Measurements from ENCODE around the gene GRID2.
"Not testable (repeated sequence)": the region's sequence is repeated elsewhere in the genome, so short reads cannot be mapped to it uniquely, and the experiment has no call there.

GRID2 gene

DNA sequence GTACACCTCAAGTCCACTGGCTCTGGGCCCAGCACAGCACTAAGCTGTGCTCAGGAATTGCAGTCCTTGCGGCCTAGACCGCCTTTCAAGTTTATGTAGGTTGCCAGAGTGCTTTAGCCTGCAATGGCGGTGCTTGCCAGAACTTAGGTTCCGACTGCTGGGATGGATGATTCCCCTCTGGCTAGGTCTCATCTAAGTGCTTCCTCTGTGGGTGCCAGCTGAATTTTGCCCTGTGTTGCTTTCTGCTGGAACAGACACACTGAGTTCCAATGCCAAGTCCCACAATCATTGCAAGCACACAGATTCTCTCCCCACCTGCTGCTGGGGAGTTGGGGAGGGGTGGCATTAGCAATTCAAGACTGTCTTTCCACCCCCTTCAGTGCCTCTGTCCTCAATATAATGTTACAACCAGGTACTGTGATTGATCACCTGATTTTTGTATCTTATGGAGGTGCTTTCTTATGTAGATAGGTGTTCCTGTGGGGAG lies 129.5 kb downstream of the GRID2 start:
- no peak for DNase-seq (ENCODE audit: low read depth in 2 of 2, low spot score in 1 of 2)

DNA sequence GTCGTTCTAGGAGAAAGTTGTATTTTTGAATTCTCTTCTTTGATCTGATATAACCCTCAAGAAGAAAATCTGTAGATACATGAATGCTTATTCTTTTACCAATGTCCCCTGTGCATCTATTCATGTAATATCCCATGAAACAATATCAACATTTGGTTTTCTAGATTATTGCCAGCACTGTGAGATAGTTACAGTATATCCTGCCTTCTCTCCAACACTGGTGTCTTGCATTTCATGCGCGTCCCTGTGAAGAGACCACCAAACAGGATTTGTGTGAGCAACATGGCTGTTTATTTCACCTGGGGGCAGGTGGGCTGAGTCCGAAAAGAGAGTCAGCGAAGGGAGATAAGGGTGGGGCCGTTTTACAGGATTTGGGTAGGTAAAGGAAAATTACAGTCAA lies 135.0 kb downstream of the GRID2 start:
- DNase-seq (ENCODE audit: low read depth in 2 of 2, low spot score in 1 of 2) = not testable (repeated sequence)

DNA sequence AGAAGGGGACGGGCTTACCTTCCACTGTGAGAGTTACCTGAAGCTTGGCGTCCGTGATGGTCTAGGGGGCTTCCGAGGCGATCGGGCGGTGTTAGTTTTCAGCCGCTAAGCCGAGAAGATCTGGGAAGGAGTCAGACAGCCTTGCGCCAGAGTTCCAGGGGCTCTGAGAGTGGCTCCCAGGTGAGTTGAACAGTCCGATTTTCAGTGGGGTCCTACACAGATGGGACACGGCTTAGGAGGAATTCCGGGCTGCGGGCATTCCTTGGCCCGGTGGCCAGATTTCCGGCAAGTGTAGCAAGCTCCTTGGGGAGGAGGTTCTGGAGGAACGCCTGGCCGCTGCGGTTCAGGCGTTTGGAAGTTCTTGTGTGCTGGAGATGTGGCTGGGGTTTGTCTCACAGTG lies 138.4 kb downstream of the GRID2 start:
- not testable (repeated sequence) for DNase-seq (ENCODE audit: low read depth in 2 of 2, low spot score in 1 of 2)

- not testable (repeated sequence) for DNase-seq (ENCODE audit: low read depth in 2 of 2, low spot score in 1 of 2)
Measured at GRCh38 chr4:92444143-92444843, 140.5 kb downstream of the GRID2 start.

DNA sequence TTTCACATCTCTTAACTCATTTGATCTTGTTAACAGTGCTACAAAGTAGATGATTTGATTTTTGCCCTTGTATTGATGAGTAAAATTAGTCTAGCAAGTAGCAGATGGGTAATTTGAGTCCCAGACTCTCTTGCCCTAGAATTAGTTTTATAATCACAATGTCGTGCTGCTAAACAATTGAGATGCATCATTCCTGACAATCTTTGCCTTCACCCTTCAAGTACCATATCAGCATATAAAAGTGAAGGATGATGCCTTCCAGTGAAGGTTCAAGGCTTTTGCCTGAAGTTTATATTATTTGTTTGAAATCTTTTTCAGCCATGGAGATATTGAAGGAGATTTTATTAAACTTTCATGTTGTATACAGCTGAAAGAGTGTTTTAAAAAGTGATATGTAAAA lies 141.4 kb downstream of the GRID2 start:
- DNase-seq (ENCODE audit: low read depth in 2 of 2, low spot score in 1 of 2) = no peak

DNA sequence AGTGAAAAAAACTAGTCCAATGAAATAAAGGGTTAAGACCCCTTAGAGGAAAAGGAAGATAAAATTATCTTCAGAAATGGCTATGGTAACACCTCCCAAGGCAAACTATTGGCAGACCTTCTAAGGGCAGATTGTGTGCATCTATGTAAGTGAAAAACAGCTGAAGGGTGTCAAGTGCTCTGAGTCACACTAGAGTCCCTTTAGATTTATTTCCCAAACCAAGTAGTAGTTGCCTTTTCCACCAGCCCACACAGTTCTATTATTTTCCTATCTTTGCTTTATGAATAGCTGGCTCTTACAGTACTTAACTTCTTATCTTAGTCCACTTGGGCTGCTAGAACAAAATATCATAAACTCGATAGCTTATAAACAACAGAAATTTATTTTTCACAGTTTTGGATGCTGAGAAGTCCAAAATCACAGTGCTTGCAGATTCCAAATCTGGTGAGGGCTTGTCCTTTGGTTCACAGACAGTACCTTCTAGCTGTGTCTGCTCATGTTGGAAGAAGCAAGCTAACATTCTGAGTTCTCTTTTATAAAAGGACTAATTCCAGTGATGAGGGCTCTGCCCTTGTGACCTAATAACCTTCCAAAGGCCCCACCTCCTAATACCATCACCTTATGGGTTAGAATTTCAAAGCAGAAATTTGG lies 143.6 kb downstream of the GRID2 start:
- no peak for DNase-seq (ENCODE audit: low read depth in 2 of 2, low spot score in 1 of 2)

GRCh38 chr4:92448176-92448575 lies 144.4 kb downstream of the GRID2 start:
- not testable (repeated sequence) for DNase-seq (ENCODE audit: low read depth in 2 of 2, low spot score in 1 of 2)

- no peak for DNase-seq (ENCODE audit: low read depth in 2 of 2, low spot score in 1 of 2)
Measured at GRCh38 chr4:92450694-92451093, 146.9 kb downstream of the GRID2 start.

- DNase-seq (ENCODE audit: low read depth in 2 of 2, low spot score in 1 of 2) = no peak
Measured at GRCh38 chr4:92451782-92452181, 148.0 kb downstream of the GRID2 start.

DNA sequence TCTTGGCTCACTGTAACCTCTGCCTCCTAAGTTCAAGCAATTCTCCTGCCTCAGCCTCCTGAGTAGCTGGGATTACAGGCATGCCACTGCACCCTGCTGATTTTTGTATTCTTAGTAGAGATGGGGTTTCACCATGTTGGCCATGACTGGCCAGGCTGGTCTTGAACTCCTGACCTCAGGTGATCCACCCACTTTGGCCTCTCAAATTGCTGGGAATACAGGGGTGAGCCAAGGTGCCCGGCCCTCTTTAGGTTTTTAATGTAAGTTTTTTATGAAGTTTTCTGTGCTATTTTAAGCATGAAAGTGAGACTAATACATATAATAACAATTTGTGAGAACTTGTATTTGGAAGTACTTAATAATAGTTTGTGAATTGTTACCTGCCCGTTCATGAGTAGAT lies 148.6 kb downstream of the GRID2 start:
- not testable (repeated sequence) for DNase-seq (ENCODE audit: low read depth in 2 of 2, low spot score in 1 of 2)

DNA sequence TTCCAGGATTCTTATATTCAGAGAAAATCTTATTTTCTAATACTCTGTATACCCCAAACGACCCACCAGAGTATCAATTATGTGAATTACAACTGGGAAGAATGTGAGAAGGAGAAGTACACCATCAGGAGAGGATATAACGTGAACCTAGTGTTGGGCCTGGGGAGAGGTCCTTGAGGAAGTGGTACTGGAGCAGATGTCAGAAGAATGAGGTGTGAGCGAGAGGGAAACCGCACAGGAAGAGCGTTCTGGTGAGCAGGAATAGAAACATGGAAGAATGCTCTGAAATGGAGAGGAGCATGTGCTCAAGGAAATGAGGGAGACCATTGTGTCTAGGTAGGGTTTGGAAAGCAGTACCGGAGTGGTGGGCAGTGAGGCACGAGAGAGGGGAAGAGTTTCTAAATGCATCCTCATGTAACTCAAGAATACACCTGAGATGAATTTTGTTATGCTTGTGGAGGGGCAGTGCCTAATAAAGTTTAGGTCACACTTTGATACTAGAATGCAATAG lies 151.6 kb downstream of the GRID2 start:
- no peak for DNase-seq (ENCODE audit: low read depth in 2 of 2, low spot score in 1 of 2)

DNA sequence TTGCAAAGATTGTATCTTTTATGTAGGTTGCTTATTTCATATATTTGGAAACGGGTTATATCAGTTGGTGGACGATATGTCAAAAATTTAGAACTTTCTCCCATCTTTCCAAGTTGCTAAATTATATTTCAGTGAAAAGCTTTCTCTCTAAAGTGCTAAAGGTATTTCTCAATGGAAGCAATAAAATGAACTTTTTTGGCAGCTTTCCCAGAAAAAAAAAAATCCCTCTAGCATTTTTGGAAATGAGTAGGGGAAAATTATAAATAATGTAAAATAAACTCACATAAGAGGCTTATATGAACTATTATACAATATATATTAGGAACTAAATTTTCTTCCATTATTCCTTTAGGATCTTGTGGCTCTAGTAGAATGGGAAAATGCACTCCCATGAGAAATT lies 152.2 kb downstream of the GRID2 start:
- no peak for DNase-seq (ENCODE audit: low read depth in 2 of 2, low spot score in 1 of 2)

- DNase-seq (ENCODE audit: low read depth in 2 of 2, low spot score in 1 of 2) = no peak
Measured at GRCh38 chr4:92461732-92462131, 158.0 kb downstream of the GRID2 start.

DNA sequence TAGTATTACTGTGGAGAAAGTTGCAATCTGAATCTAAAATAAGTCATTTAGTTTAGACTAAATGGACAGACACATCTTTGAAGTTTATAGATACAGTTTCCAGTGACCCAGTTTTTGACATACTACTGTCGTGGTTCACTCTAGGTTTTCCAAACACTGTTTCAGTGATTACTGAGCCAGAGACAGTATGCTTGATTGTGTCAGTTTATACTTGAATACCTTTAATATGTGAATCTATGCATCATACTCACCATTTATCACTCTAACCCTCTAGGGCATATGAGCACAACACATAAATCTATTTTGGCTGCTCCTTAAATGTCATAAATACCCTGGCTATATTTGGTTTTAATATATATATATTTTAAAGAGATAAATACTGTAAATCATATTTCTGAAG lies 173.5 kb downstream of the GRID2 start:
- no peak for DNase-seq (ENCODE audit: low read depth in 2 of 2, low spot score in 1 of 2)

DNA sequence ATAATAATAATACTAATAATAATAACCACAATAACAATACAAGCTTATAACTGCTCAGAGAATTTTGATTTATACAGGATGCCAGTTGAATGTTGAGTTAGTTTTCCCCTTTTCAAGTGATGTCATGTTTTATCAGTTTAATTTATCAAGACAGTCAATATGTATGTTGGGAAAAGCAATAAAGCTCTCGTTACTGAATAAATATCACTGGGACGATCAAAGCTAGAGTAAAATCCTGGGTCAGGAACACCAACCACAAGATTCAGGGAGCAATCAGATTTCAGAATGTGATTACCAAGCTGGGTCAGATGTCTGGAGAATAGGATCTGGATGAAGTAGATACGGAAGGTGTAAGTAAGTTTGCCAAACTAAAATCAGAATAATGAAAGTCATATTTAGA lies 179.6 kb downstream of the GRID2 start:
- DNase-seq (ENCODE audit: low read depth in 2 of 2, low spot score in 1 of 2) = no peak

DNA sequence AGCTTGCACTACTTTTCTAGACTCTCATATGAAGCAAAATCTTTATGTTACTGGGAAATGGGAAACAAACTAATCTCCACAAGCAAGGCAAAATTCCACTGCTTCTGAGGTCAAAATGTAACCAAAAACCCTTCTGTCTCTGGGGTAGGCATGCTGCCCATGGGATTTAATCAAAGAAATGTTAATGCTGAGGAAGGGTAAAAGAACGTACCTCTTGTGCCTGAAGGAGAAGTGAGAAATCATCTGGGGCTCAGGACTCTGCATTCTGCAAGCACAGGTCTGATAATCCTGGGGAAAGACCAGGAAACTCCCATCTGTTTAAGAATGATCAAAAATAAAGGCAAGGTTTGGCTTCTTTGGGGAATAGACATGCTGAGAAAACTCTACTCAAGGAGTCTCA lies 184.7 kb downstream of the GRID2 start:
- DNase-seq (ENCODE audit: low read depth in 2 of 2, low spot score in 1 of 2) = no peak

DNA sequence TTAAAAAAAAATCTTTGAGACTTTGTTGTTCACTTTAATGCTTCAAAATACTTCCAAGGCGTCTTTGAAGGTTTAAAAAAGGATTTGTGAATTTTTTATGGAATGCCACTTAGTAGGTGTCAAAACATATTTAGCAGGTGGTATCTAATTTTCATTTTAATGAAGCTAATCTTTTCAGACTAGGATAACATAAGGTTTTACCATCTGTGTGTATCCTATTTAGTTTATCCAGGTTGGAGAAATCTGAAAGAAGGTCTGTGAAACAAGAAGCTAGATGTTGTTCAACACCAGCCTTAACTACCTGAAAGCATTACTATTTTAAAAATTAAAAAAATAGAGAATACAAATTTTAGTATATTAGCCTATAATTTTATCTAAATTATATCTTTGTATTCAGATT lies 193.4 kb downstream of the GRID2 start:
- no peak for DNase-seq (ENCODE audit: low read depth in 2 of 2, low spot score in 1 of 2)

GRCh38 chr4:92501456-92501855 lies 197.7 kb downstream of the GRID2 start:
- DNase-seq (ENCODE audit: low read depth in 2 of 2, low spot score in 1 of 2) = no peak

GRCh38 chr4:92506933-92507332 lies 203.2 kb downstream of the GRID2 start:
- no peak for DNase-seq (ENCODE audit: low read depth in 2 of 2, low spot score in 1 of 2)

DNA sequence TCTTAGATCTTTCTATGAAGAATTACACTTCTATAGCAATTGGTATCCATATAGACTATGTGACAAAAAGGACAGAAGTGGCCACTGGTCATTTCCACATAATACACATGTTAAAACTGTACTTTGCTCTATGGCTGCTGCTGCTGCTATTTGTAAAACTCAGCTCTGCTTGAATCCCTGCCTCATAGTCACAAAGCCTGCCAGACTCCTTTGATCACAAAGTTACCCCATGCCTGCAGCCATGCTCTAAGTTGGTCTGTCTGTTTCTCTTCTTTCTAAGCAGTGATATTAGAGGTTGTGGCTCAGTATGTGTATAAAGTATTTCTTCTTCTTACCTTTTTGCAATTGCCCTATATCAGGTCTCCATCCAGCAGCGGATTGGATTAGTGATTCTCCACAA lies 210.9 kb downstream of the GRID2 start:
- no peak for DNase-seq (ENCODE audit: low read depth in 2 of 2, low spot score in 1 of 2)

DNA sequence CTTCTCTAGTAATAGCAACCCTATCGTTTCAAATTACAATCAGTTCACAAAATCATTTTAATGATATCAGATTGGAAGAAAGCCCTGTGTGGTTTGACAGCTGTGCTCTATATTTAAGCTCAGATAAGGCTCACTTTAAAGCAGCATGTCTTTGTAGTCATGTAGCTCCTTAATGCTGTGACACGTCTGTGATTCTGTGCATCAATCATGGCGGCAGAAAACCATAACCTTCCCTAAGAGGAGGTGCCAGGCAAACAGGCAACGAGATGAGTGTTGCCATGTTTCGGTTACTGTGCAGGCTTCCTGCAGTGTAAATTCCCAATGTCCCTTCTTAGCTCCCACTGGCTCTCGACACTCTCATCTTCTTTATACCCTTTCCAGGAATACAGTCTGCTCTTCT lies 212.7 kb downstream of the GRID2 start:
- DNase-seq (ENCODE audit: low read depth in 2 of 2, low spot score in 1 of 2) = no peak

DNA sequence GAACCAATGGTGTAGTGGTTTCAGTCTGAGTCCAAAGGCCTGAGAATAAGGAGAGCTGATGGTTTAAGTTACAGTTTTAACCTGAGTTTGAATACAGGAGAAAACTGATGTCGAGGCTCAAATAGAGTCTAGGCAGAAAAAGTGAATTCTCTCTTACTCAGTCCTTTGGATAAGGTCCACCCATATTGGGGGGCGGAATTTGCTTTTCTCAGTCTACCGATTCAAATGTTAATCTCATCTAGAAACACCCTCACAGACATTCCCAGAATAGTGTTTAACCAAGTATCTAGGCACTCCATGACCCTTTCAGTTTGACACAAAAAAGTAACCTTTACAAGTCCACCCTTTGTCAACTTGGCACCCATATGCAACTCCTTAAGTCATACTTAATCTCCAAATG lies 216.0 kb downstream of the GRID2 start:
- no peak for DNase-seq (ENCODE audit: low read depth in 2 of 2, low spot score in 1 of 2)

DNA sequence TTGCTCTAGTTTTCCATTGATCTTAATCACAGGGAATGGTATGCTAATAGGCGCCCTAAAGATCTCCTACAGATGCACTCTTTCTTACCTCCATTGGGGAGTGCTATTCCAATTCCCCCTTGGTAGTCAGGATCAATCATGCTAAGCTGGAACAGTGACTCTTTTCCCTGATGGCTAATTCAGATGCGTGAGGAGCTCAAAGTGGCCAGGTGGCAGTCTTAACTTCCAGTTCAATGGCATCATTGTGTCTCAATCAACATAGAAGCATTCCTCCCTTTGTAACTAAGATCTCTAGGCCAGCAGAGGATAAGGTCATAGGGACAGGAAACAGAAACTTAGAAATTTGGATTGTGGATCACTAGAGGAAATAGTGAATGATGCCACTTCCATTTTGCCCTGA lies 216.8 kb downstream of the GRID2 start:
- DNase-seq (ENCODE audit: low read depth in 2 of 2, low spot score in 1 of 2) = no peak
